Psoas muscle (tissue), 8 donors: Measurements from ENCODE around the gene FOCAD. TPM values are rescaled to one million over a fixed set of nuclear protein-coding genes. Genes with fewer than 3 reads are reported as not detected.

Experiments
- ATAC-seq, 4 donors: fragments of 200-7000 bp; cut with Tn5 transposase; one replicate each; pipeline ENCODE4 v1.9.1; 2020; ENCODE audit warnings: moderate library complexity in 3 of 4, mild to moderate bottlenecking in 2 of 4
- DNase-seq, 2 donors: peaks; one replicate each; pipeline ENCODE4 v3.0.0-alpha.2; 2020
- H3K27ac ChIP-seq: fragments of 200-600 bp; one replicate; pipeline ENCODE4 v1.8.0; 2022
- H3K27me3 ChIP-seq, 3 donors: fragments of 200-600 bp in 1 of 3; one replicate each; pipeline versions ENCODE4 v1.6.1 to v1.8.0; 2013 to 2022; ENCODE audit warnings: low read length in 2 of 3, mild to moderate bottlenecking in 2 of 3, moderate library complexity in 1 of 3; ENCODE audit not compliant: insufficient read depth in 3 of 3
- H3K36me3 ChIP-seq, 2 donors: fragments of 200-600 bp in 1 of 2; one replicate each; pipeline versions ENCODE4 v1.6.1 to v1.8.0; 2013 to 2022; ENCODE audit warnings: low read depth in 1 of 2, mild to moderate bottlenecking in 1 of 2, moderate library complexity in 1 of 2; ENCODE audit not compliant: insufficient read depth in 1 of 2
- H3K4me1 ChIP-seq: fragments of 200-600 bp; one replicate; pipeline ENCODE4 v1.8.0; 2022
- H3K4me3 ChIP-seq: fragments of 200-600 bp; one replicate; pipeline ENCODE4 v1.8.0; 2022; ENCODE audit warnings: mild to moderate bottlenecking
- H3K9me3 ChIP-seq: fragments of 200-600 bp; one replicate; pipeline ENCODE4 v1.8.0; 2022
- WGBS, 3 donors: extraction: QIAGEN DNeasy Blood & Tissue Kit; methylation state at CpG; one replicate each; pipeline versions ENCODE4 v1.1.6 to v1.1.7; 2013; 5-methylcytosine and 5-hydroxymethylcytosine counted together
- intact Hi-C, 2 donors: fragments of 100-400 bp; cut with DNase I; formaldehyde crosslinking; loops; one replicate each; pipeline versions ENCODE4 v1.11.0 to v1.14.2; 2022
- polyA plus RNA-seq, 3 donors: library from polyadenylated mRNA; stranded (reverse); fragments of 200-250 nt; gene quantifications; one replicate each; pipeline ENCODE4 v1.2.3, GENCODE V29; 2013
- total RNA-seq, 4 donors: library from RNA; stranded (reverse); fragmentation: NEBNext Ultra II Directional in 2 of 4; extraction: Animal tissue kit (Norgen Biotek cat#: 25700) in 2 of 4; gene quantifications; one replicate each; pipeline versions ENCODE4 v1.2.1 to v1.2.4, GENCODE V29; 2021 to 2023
- TF ChIP-seq, protein P1 (sequence below): fragments of 200-600 bp; IDR thresholded peaks from one replicate; pipeline ENCODE4 v1.8.0; 2022; ENCODE audit warnings: antibody characterized with exemption
- donor health status: healthy with polysubstance abuse.
- donor health status: DM: no; HTN: no; CAD: no; lungs with moderate emphysema.
- donor health status: Bipolar disorder and iron deficiency.
- donor health status: healthy.
- donor health status: DM: yes; HTN: yes; CAD: no.
- donor health status: DM: no; HTN: no; CAD: no.
- donor health status: DM: no; HTN: no; CAD: no.
- donor health status: DM: yes; HTN: yes; CAD: no.

Gene FOCAD
- total and polyA plus RNA-seq, 7 donors, result 5.8 to 24.8 (median 12.1) TPM

DNA sequence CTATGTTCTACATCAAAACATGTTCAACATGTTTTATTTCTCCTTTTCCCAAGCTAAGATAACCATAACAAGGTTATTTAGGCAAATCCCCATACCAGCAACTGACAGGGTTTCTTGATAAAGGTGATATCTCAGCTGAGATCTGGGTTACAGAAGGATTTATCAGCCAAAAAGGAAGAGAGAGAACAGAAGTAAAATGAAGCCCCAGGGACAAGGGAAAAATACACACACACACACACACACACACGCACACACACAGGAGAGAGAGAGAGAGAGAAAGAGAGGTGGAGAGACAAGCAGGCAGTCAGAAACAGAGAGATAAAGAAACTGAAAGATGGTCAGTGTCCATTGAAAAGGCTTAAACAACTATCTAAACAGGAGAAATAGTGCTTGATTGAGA, 42.0 kb upstream of the FOCAD start:
- TF ChIP-seq, protein P1, sequence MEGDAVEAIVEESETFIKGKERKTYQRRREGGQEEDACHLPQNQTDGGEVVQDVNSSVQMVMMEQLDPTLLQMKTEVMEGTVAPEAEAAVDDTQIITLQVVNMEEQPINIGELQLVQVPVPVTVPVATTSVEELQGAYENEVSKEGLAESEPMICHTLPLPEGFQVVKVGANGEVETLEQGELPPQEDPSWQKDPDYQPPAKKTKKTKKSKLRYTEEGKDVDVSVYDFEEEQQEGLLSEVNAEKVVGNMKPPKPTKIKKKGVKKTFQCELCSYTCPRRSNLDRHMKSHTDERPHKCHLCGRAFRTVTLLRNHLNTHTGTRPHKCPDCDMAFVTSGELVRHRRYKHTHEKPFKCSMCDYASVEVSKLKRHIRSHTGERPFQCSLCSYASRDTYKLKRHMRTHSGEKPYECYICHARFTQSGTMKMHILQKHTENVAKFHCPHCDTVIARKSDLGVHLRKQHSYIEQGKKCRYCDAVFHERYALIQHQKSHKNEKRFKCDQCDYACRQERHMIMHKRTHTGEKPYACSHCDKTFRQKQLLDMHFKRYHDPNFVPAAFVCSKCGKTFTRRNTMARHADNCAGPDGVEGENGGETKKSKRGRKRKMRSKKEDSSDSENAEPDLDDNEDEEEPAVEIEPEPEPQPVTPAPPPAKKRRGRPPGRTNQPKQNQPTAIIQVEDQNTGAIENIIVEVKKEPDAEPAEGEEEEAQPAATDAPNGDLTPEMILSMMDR, result no peak
- Histone ChIP-seq H3K36me3 (no peaks in the 10 kb centered on the region), H3K9me3 (no peaks in the 10 kb centered on the region), H3K27ac (no peak overlapping the region), H3K27me3 (no peaks in the 10 kb centered on the region), H3K4me3 (no peak overlapping the region), H3K4me1 (no peaks in the 10 kb centered on the region)
- DNase-seq (no peak), ATAC-seq (no peak)
- 74 to 100% (median 80%) methylated on average over 1 of the region's 1 CpG for WGBS, 3 donors
- intact Hi-C loops, result no loop called here

DNA sequence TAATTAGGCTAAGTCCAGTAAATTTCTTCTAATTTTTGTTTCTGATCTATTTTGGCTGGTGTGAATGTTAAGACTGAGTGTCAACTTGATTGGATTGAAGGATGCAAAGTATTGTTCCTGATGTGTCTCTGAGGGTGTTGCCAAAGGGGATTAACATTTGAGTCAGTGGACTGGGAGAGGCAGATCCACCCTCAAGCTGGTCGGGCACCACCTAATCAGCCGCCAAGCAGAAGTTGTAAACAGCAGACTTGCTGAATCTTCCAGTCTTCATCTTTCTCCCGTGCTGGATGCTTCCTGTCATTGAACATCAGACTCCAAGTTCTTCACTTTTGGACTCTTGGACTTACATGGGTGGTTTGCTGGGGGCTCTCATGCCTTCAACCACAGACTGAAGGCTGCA, 40.4 kb upstream of the FOCAD start:
- WGBS, 3 donors, result 62 to 78% (median 63%) methylated on average over 3 of the region's 3 CpGs
- no peaks in the 10 kb centered on the region for H3K36me3 ChIP-seq
- H3K27me3 ChIP-seq, result no peaks in the 10 kb centered on the region
- no peak overlapping the region for H3K27ac ChIP-seq
- ATAC-seq (no peak), DNase-seq (no peak)
- H3K4me1 ChIP-seq, result no peaks in the 10 kb centered on the region
- TF ChIP-seq, protein P1, result no peak
- intact Hi-C loops, result no loop called here
- no peaks in the 10 kb centered on the region for H3K9me3 ChIP-seq
- no peak overlapping the region for H3K4me3 ChIP-seq

DNA sequence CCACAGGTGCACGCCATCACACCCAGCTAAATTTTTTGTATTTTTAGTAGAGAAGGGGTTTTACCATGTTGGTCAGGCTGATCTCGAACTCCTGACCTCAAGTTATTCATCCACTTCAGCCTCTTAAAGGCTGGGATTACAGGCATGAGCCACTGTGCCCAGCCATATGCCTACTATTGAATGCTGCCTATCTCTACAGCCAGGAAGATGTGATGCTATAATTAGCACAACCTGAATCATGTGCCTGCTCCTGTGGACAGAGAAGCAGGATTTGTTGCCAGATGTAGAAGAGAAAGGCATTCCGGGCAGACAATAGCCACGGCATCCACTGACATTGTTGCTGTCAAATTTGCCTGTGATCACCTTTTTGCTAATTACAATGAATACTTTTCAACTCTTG, 37.4 kb upstream of the FOCAD start:
- DNase-seq (no peak), ATAC-seq (peak in 1 of 4 donors; percentile 77)
- H3K36me3 ChIP-seq, result no peaks in the 10 kb centered on the region
- TF ChIP-seq, protein P1, result no peak
- no peaks in the 10 kb centered on the region for H3K9me3 ChIP-seq
- no peak overlapping the region for H3K27ac ChIP-seq
- no peak overlapping the region for H3K4me3 ChIP-seq
- no peaks in the 10 kb centered on the region for H3K27me3 ChIP-seq
- intact Hi-C loops, result loop anchor here in 1 of 2 donors (5.0 kb wide), 1 partner anchor 924 kb away; no protein-coding TSS in a partner anchor
- H3K4me1 ChIP-seq, result no peaks in the 10 kb centered on the region
- 63 to 71% (median 66%) methylated on average over 4 of the region's 4 CpGs for WGBS, 3 donors

DNA sequence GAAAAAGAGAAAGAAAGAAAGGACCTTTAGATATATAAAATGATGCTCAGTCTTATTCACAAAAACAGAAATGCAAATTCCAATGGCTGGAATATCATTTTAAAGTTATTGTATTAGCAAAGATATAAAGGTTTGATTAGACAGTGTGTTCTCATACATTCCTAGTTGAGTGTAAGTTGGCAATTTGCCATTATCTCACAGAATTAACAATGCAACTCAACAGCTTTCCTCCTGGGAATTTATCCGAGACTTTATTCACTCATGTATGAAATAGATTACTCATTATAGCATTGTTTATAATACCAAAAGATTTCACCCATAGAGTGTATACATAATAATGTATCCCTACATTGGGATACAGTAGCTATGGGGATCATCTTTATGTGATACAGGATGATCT, 34.7 kb upstream of the FOCAD start:
- H3K9me3 ChIP-seq, result no peaks in the 10 kb centered on the region

DNA sequence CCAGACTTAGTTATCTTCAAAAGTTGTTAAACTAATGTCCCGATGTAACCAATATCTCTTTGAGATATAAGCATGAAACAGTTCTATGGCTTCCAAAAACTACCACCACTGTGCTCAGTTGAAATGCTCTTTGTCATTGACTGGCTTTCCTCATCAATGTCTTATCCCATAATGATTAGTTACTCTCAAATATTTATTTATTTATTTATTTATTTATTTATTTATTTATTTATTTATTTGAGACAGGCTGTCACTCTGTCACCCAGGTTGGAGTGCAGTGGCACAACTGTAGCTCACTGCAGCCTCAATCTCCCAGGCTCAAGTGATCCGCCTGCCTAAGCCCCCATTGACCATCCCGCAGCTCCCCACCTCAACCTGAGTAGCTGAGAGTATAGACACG, 33.7 kb upstream of the FOCAD start:
- DNase-seq (no peak), ATAC-seq (no peak)
- intact Hi-C loops, result no loop called here
- 97 to 99% (median 98%) methylated on average over 4 of the region's 4 CpGs for WGBS, 3 donors
- no peak overlapping the region for H3K27ac ChIP-seq
- no peaks in the 10 kb centered on the region for H3K27me3 ChIP-seq
- H3K4me1 ChIP-seq, result no peaks in the 10 kb centered on the region
- H3K36me3 ChIP-seq, result no peaks in the 10 kb centered on the region
- H3K4me3 ChIP-seq, result no peak overlapping the region
- no peaks in the 10 kb centered on the region for H3K9me3 ChIP-seq
- TF ChIP-seq, protein P1, result no peak

More for the DNA sequence above, 34.7 kb upstream of the FOCAD start:
- Histone ChIP-seq H3K27me3 (no peaks in the 10 kb centered on the region), H3K4me1 (no peaks in the 10 kb centered on the region), H3K36me3 (no peaks in the 10 kb centered on the region), H3K27ac (no peak overlapping the region), H3K4me3 (no peak overlapping the region)
- WGBS, 3 donors, result 33 to 53% (median 48%) methylated on average over 1 of the region's 1 CpG
- DNase-seq (no peak), ATAC-seq (no peak)
- TF ChIP-seq, protein P1, result no peak
- intact Hi-C loops, result loop anchor here in 1 of 2 donors (5.0 kb wide), 1 partner anchor 927 kb away; no protein-coding TSS in a partner anchor
